OCI-LY3 (cell line): ENCODE results near the gene NFYB.

Source experiments
- H2AFZ ChIP-seq: fragments of 200-600, 300-600 bp; shearing (Covaris generic); 2 replicates; pipeline ENCODE4 v1.6.0; 2014; ENCODE audit warnings: antibody characterized with exemption, low read depth, low read length
- H3K27ac ChIP-seq: fragments of 200-600, 300-600 bp; sonication (generic); 2 replicates; pipeline ENCODE4 v1.5.1; 2014; ENCODE audit warnings: mild to moderate bottlenecking, low read length, moderate library complexity, mixed read lengths
- H3K27me3 ChIP-seq: fragments of 200-600, 300-600 bp; sonication (generic); 2 replicates; pipeline ENCODE4 v1.6.1; 2014; ENCODE audit warnings: low read depth, low read length, mixed read lengths
- H3K36me3 ChIP-seq: fragments of 200-600, 300-600 bp; sonication (generic); replicated peaks from 2 replicates; pipeline ENCODE3; 2014; ENCODE audit warnings: low read depth, low read length, mixed read lengths
- H3K4me1 ChIP-seq: fragments of 300-600, 200-600 bp; sonication (generic); 2 replicates; pipeline ENCODE4 v1.6.1; 2014; ENCODE audit warnings: low read length, mixed read lengths
- H3K4me2 ChIP-seq: fragments of 200-600, 300-600 bp; sonication (generic); 2 replicates; pipeline ENCODE4 v1.6.1; 2014; ENCODE audit warnings: low read length, mixed read lengths
- H3K4me3 ChIP-seq: fragments of 300-600, 200-600 bp; sonication (generic); 2 replicates; pipeline ENCODE4 v1.5.1; 2014; ENCODE audit warnings: antibody characterized with exemption, mild to moderate bottlenecking, low read length, moderate library complexity
- H3K79me2 ChIP-seq: fragments of 300-600, 200-600 bp; shearing (Covaris generic); 2 replicates; pipeline ENCODE4 v1.6.1; 2014; ENCODE audit warnings: mild to moderate bottlenecking, low read length, mixed read lengths
- H3K9ac ChIP-seq: fragments of 300-600, 200-600 bp; shearing (Covaris generic); 2 replicates; pipeline ENCODE4 v1.6.0; 2014; ENCODE audit warnings: mild to moderate bottlenecking, low read length, moderate library complexity
- H3K9me3 ChIP-seq: fragments of 200-600, 300-600 bp; shearing (Covaris generic); 2 replicates; pipeline ENCODE4 v1.6.1; 2014; ENCODE audit warnings: low read length, mixed read lengths; ENCODE audit not compliant: insufficient read depth
- H4K20me1 ChIP-seq: fragments of 200-600, 300-600 bp; sonication (generic); 2 replicates; pipeline ENCODE4 v1.6.1; 2016; ENCODE audit warnings: low read length, mixed read lengths; ENCODE audit not compliant: insufficient read depth
- CTCF ChIP-seq: fragments of 200-600, 300-600 bp; sonication (generic); IDR thresholded peaks from 2 replicates; pipeline ENCODE4 v1.5.1; 2014; ENCODE audit warnings: antibody characterized with exemption, low read length, low read depth
- EZH2phosphoT487 ChIP-seq: fragments of 200-600 bp; shearing (Covaris generic); IDR thresholded peaks from 2 replicates; pipeline ENCODE4 v1.6.1; 2018; ENCODE audit warnings: antibody characterized with exemption, mixed run types, low read depth

NFYB gene

GRCh38 chr12:104072099-104072498 is 65.9 kb downstream of the NFYB start:
- H3K4me3 ChIP-seq: no peak overlapping the region
- H3K79me2 ChIP-seq: no peaks in the 10 kb centered on the region
- no peaks in the 10 kb centered on the region for H3K4me1 ChIP-seq
- no peak overlapping the region for H3K4me2 ChIP-seq
- H4K20me1 ChIP-seq: no peaks in the 10 kb centered on the region
- no peaks in the 10 kb centered on the region for H3K9me3 ChIP-seq
- H3K9ac ChIP-seq: no peak overlapping the region
- H2AFZ ChIP-seq: no peak overlapping the region
- no peaks in the 10 kb centered on the region for H3K27me3 ChIP-seq
- no peaks in the 10 kb centered on the region for H3K36me3 ChIP-seq
- H3K27ac ChIP-seq: no peak overlapping the region
- TF ChIP-seq EZH2phosphoT487 (no peak), CTCF (no peak)
